Superior temporal gyrus (tissue), 1 donor: ENCODE measurements around the gene SPRR3.

Experiments
- DNase-seq: peaks from one replicate; pipeline ENCODE4 v3.0.0-alpha.2; 2016; ENCODE audit errors: extremely low spot score

The SPRR3 gene

GRCh38 chr1:153001382-153001781 is at the start of gene SPRR3:
SPRR3 (plus strand) TSS chr1:153001749; CDS start chr1:153003021, 1,272 bp downstream.
- DNase-seq = no peak

- no peak for DNase-seq
These were observed 47.8 kb upstream of the SPRR3 start for GRCh38 chr1:152953761-152954160.

GRCh38 chr1:152954436-152954835 is 47.1 kb upstream of the SPRR3 start:
- DNase-seq = no peak

- no peak for DNase-seq
These were observed 44.0 kb upstream of the SPRR3 start for GRCh38 chr1:152957561-152957960.

GRCh38 chr1:152959273-152959672 is 42.3 kb upstream of the SPRR3 start:
- no peak for DNase-seq

GRCh38 chr1:152959801-152960451 is 41.6 kb upstream of the SPRR3 start:
- DNase-seq = no peak

GRCh38 chr1:152960452-152961044 is 41.0 kb upstream of the SPRR3 start:
- no peak for DNase-seq

- no peak for DNase-seq
These were observed 40.2 kb upstream of the SPRR3 start for GRCh38 chr1:152961226-152961891.

- no peak for DNase-seq
These were observed 38.6 kb upstream of the SPRR3 start for GRCh38 chr1:152962876-152963415.

GRCh38 chr1:152964536-152964935 is 37.0 kb upstream of the SPRR3 start:
- DNase-seq = no peak

- no peak for DNase-seq
These were observed 35.7 kb upstream of the SPRR3 start for GRCh38 chr1:152965853-152966252.

GRCh38 chr1:152967201-152967600 is 34.3 kb upstream of the SPRR3 start:
- DNase-seq = no peak

GRCh38 chr1:152968248-152968647 is 33.3 kb upstream of the SPRR3 start:
- no peak for DNase-seq

- DNase-seq = no peak
These were observed 32.5 kb upstream of the SPRR3 start for GRCh38 chr1:152969036-152969435.

- no peak for DNase-seq
These were observed 31.1 kb upstream of the SPRR3 start, which contains the start of gene SPRR4 for GRCh38 chr1:152970495-152970894. SPRR4 (plus strand) TSS chr1:152970648; CDS start chr1:152971891, 1,243 bp downstream.

- DNase-seq = no peak
These were observed 29.2 kb upstream of the SPRR3 start for GRCh38 chr1:152972196-152972886.

GRCh38 chr1:152976688-152977087 is 24.9 kb upstream of the SPRR3 start:
- no peak for DNase-seq

GRCh38 chr1:152977614-152978013 is 23.9 kb upstream of the SPRR3 start:
- no peak for DNase-seq

- no peak for DNase-seq
These were observed 20.9 kb upstream of the SPRR3 start for GRCh38 chr1:152980676-152981075.

GRCh38 chr1:152981146-152981871 is 20.2 kb upstream of the SPRR3 start:
- DNase-seq = no peak

- DNase-seq = no peak
These were observed 19.5 kb upstream of the SPRR3 start for GRCh38 chr1:152982076-152982475.
